ENCODE results near the gene ALPP.
"Not testable (repeated sequence)": the region's sequence is repeated elsewhere in the genome, so short reads cannot be mapped to it uniquely, and the experiment has no call there.

Gene ALPP

DNA sequence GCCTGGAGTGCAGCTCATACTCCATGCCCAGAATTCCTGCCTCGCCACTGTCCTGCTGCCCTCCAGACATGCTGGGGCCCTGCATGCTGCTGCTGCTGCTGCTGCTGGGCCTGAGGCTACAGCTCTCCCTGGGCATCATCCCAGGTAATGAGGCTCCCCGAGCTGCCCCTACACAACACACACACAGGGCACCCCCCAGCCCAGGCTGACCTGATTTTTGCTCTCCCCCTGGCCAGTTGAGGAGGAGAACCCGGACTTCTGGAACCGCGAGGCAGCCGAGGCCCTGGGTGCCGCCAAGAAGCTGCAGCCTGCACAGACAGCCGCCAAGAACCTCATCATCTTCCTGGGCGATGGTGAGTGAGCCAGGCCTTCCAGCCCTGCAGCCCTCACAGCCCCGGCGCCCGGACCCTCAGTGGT is at the start of gene ALPP:
Gene ALPP, plus strand, starts transcription at position 17 of the 417 bp plus-strand sequence. Its CDS starts 52 bp downstream, at position 69.
- not testable (repeated sequence) for DNase-seq

DNA sequence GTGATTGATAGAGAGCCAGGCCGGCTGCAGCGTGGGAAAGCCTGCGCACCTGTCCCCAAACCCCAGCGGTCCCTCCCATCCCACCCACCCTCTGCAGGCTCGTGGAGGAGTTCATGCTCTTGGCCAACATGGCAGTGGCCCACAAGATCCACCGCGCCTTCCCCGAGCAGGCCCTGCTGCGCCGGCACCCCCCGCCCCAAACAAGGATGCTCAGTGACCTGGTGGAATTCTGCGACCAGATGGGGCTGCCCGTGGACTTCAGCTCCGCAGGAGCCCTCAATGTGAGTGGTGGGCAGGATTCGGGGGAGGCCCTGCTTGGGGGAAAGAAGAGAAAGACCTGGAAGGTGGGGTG is 48.9 kb upstream of the ALPP start:
- DNase-seq, result no peak

- DNase-seq, result no peak
These were observed 48.2 kb upstream of the ALPP start for GRCh38 chr2:232330068-232330999.

- not testable (repeated sequence) for DNase-seq
These were observed 47.5 kb upstream of the ALPP start for GRCh38 chr2:232331061-232331460.

- DNase-seq, result not testable (repeated sequence)
These were observed 46.9 kb upstream of the ALPP start for GRCh38 chr2:232331641-232332040.

GRCh38 chr2:232332244-232332939 is 46.2 kb upstream of the ALPP start:
- DNase-seq, result not testable (repeated sequence)

DNA sequence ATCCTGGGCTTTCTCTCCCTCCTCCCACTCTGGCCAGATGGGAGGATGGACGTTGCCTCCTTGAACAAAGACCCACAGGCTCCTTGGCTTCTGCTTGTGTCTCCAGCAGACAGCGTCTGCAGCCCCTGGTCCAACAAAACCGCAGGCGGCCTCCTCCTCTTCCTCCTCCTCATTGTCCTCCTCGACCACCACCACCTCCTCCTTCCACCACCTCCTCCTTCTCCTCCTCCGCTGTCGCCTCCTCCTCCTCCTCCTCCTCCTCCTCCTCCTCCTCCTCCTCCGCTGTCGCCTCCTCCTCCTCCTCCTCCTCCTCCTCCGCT is 45.7 kb upstream of the ALPP start:
- no peak for DNase-seq

- DNase-seq, result no peak
These were observed 45.0 kb upstream of the ALPP start for GRCh38 chr2:232333361-232334135.

DNA sequence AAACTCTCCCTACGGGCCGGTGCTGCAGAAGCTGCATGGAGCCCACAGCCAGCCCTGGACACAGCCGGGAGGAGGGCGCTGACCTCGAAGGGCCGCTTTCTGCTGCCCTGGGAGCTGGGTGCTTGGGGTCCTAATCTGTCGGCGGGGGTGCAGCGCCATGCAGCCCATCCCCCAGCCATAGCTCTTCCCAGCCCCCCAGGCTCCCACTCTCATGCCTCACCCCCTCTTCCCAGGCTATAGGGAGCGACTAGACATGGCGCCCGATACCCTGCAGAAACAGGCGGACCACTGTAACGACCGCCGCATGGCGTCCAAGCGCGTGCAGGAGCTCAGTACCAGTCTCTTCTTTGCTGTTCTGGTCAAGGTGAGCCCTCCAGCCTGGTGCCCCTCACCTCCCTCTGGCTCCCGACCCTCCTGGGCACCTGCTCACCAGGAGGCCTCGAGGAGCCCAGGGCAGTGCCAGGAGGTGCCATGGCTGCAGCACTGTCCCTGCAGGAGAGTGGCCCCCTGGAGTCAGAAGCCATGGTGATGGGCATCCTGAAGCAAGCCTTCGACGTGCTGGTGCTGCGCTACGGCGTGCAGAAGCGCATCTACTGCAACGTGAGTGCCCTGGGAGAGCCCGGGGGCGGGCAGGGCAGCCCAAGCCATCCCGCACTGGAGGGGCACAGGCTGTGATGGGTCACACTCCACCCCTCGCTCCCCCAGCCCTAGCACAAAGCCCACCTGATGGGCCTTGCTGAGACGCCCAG is 44.2 kb upstream of the ALPP start:
- DNase-seq, result not testable (repeated sequence)

DNA sequence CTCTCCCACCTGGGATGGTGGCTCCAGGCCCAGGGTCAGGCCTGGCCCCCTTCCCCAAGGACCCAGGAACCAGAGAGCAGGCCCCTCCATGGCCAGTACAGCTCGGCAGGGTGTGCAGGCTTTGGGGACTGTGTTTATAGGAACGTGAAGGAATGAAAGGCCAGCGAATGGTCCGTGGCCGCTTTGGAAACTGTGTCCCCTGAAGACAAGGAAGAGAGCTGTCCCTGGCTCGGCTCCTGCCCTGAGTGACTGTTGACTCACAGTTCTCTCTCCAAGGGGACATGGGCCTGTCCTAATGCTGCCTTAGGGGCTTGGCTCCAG is 43.7 kb upstream of the ALPP start:
- DNase-seq, result not testable (repeated sequence)

- not testable (repeated sequence) for DNase-seq
These were observed 43.2 kb upstream of the ALPP start for GRCh38 chr2:232335206-232335858.

DNA sequence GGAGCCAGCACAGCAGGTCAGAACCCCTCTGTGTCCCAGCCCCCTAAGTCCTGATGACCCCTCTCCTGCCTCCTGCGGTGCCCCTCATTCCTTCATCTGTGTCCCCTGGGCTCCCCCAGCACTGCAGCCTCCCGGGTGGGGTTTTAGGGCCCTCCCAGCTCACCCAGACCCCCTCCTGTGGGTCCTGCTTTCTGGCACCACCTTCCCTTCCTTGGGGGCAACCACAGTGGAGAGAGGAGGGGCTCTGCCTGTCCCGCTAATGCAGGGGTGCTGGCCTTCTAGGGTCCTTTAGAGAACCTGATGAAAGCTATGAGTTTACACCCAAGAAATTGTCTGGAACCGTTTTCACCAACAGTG is 42.7 kb upstream of the ALPP start:
- DNase-seq, result no peak

DNA sequence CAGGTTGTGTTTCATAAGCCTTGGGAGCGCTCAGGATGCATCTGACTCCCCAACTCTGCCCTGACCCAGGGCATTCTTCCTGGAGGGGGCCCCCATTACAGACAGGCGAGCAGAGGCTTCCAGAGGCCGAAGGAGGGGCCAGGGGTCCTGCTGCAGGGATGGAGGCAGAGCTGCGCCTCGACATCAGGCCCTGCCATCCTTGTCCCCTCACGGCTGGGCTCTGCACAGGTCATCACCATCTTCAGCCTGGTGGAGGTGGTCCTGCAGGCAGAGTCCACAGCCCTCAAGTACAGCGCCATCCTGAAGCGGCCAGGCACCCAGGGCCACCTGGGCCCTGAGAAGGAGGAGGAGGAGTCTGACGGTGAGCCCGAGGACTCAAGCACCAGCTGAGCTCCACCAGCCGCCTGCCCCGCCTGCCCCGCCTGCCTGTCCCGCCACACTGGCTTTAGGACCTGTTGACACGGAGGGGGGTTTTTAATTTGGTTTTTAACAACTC is 42.3 kb upstream of the ALPP start:
- no peak for DNase-seq

DNA sequence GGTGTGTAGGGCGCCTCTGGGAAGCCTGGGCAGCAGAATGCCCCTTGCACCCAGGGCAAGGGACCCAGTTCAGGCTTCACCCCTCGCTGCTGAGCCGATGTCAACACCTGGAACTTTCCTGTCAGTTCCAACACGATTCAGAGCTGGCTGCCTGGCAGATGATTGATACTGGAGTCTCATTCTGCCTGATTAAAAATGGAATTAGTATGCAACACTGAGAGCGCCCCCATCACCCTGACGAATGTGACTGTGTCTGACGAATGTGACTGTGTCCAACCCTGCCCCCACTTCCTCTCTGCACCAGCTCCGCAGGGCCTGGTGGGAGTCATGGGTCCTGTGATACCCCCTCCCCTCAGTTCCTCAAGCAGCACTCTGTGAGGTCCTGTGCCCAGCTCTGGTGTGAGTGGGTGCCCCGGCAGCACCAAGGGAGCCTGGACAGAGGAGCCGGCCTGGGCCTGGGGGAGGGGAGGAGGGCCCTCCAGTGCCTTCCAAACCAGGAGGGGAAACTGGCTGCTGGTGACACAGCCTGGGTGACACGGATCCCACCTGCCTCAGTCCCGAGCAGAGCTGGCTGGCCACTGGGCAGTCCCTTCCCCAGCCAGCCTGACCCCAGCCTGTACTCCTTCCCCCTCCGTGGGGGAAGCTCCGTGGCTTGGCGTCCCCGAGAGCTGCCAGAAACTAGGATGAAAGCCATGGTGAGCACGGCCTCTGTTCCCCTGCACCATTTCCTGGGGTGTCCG is 41.4 kb upstream of the ALPP start:
- no peak for DNase-seq

DNA sequence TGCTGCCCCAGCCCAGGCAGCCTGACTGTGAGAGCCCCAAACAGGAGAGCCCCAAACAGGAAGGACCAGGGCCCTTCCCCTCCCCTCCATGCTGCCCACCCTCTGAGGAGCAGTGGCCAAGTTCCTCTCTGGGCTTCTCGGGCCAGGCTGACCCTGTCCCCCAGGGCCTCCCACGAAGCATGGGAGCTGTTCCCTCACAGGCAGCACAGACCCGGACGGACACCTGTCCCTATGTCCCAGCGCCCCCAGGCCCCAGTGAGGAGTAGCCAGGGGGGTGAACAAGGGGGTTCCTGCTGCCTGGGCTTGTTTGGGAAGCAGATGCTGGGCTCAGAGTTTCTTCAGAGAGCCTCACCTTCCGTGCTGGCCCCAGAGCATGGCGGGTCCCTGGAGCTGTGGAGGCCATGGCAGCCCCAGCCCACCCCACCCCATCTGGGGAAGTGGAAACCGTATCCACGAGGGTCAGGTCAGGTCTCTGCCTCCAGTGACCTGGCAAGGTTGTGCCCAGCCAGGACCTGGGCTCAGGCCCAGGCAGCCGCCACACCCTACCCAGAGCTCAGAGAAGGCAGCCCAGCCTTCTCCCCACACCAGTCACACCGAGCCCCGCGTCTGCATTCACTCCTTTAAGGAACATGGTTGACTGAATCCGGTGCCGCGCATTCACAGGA is 40.3 kb upstream of the ALPP start:
- DNase-seq, result not testable (repeated sequence)

GRCh38 chr2:232338759-232339106 is 39.8 kb upstream of the ALPP start:
- DNase-seq, result no peak

DNA sequence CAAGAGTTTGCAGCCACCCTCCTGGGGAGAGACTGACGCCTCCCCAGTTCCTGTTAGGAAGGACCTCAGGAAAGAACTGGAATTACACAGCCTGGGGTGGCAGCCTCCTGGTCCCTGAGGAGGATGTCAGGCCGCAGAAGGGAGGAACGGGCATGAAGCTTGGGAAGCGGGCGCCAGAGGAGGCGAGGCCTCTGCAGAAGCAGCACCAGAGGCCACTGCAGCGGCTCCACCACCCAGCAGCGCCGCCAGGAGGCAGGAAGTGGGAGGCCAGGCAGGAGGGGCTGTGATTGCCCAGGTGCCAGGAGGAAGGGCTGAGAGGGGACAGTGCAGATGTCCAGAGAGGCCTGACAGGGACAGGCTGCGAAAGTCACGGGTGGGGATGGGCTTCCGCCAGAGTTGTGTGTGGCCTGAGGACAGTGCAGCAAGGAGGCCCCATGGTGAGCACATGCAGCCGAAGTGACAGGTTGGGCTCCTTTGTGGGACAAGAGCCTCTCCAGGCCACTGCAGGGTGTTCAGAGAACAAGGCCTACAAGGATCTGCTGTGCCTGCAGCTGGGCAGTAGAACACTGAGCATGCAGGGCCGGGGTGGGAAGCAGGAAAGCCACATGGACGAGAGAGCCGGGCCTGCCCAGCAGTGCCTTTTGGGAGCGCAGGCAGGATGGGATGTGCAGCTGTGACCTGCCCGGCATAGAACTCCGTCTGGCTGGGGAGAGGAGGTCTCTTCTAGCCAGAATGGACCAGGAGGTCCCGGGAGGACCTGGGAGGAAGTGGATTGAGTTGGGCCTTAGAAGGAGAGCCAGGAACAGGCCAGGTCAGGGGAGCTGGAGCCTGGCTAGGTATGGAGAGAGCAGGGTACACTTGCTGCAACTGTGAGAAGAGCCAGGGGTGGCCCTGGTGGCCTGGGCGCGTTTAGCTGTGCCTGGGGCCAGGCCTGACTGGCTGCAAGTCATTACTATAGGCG is 39.1 kb upstream of the ALPP start:
- no peak for DNase-seq

DNA sequence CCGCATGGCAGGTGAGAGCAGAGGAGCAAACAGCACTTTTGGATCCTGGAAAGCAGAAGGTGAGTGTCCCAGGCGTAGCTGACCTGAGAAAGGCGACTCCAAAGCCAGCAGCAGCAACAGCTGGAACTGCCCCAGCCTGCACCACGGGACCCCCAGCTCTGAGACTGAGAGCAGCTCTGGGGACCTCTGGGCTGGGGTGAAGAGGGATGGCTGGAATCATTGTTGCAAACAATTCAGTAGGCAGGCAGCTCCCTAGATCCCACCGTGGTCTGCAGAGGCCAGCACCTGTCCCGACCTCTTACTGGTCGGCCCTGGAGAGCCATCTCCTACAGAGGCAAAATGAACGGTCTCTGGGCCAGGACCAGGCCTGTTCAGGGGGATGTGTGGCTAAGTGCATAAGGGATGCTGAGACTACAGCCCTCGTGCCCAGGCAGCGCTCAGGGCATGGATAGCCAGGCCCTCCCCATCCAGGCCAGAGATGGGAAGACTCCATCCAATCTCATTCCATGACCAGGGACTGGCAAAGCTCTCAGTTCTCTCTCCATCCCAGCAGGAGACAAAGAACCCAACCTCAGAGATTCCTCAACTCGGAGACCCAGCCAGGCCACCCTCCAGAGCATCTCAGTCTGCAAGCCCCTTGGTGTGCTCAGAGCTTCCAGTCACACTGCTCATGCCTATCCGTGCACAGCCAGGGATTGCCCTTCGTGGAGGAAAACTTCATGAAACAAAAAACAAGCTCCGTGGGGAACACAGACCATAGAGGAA is 38.2 kb upstream of the ALPP start:
- DNase-seq, result no peak
